HG02870 (cell line): Measurements from ENCODE around the gene OR5K1.

Source experiments
- ATAC-seq: cut with Tn5 transposase; IDR thresholded peaks from one replicate; pipeline ENCODE4 v1.9.1; 2021; ENCODE audit warnings: mild to moderate bottlenecking, moderate library complexity; ENCODE audit not compliant: unreplicated experiment

Gene OR5K1

GRCh38 chr3:98462901-98463300, at the start of gene OR5K1:
Gene OR5K1, plus strand, starts transcription at chr3:98463201. Its CDS starts 6,376 bp downstream, at chr3:98469577.
- ATAC-seq: no peak

GRCh38 chr3:98432575-98432974, 30.4 kb upstream of the OR5K1 start:
- ATAC-seq: no peak

GRCh38 chr3:98433764-98434163, 29.2 kb upstream of the OR5K1 start:
- no peak for ATAC-seq

- ATAC-seq: no peak
Measured at GRCh38 chr3:98434412-98434811, 28.6 kb upstream of the OR5K1 start.

- ATAC-seq: no peak
Measured at GRCh38 chr3:98440283-98440682, 22.7 kb upstream of the OR5K1 start.

GRCh38 chr3:98445949-98446406, 17.0 kb upstream of the OR5K1 start:
- ATAC-seq: peak; percentile 95

- ATAC-seq: no peak
Measured at GRCh38 chr3:98449606-98450193, 13.3 kb upstream of the OR5K1 start.

- ATAC-seq: no peak
Measured at GRCh38 chr3:98450372-98450771, 12.6 kb upstream of the OR5K1 start.

GRCh38 chr3:98453827-98454226, 9.2 kb upstream of the OR5K1 start:
- no peak for ATAC-seq

GRCh38 chr3:98454929-98455328, 8.1 kb upstream of the OR5K1 start:
- no peak for ATAC-seq

GRCh38 chr3:98457543-98457942, 5.5 kb upstream of the OR5K1 start:
- no peak for ATAC-seq

- ATAC-seq: no peak
Measured at GRCh38 chr3:98460220-98460619, 2.8 kb upstream of the OR5K1 start.

GRCh38 chr3:98482717-98483482, 19.9 kb downstream of the OR5K1 start:
- no peak for ATAC-seq

GRCh38 chr3:98483626-98484025, 20.6 kb downstream of the OR5K1 start:
- ATAC-seq: no peak

- no peak for ATAC-seq
Measured at GRCh38 chr3:98497381-98497780, 34.4 kb downstream of the OR5K1 start, which contains the start of gene OR5K2. Gene OR5K2, plus strand, starts transcription at chr3:98497681. Its CDS starts 0 bp downstream, at chr3:98497681.

GRCh38 chr3:98500019-98500418, 37.0 kb downstream of the OR5K1 start:
- ATAC-seq: no peak

- ATAC-seq: no peak
Measured at GRCh38 chr3:98501270-98501669, 38.3 kb downstream of the OR5K1 start.

- ATAC-seq: no peak
Measured at GRCh38 chr3:98501863-98502576, 39.0 kb downstream of the OR5K1 start.

GRCh38 chr3:98504539-98504938, 41.5 kb downstream of the OR5K1 start:
- ATAC-seq: no peak

GRCh38 chr3:98508582-98508981, 45.6 kb downstream of the OR5K1 start:
- no peak for ATAC-seq

GRCh38 chr3:98512576-98512975, 49.6 kb downstream of the OR5K1 start:
- no peak for ATAC-seq

- no peak for ATAC-seq
Measured at GRCh38 chr3:98513091-98513511, 50.1 kb downstream of the OR5K1 start.
